Endometrial microvascular endothelial cells (primary cell): ENCODE data around the gene SLC43A1. TPM values are rescaled to one million over a fixed set of nuclear protein-coding genes. Genes with fewer than 3 reads are reported as not detected.
"Not testable (repeated sequence)": the region's sequence is repeated elsewhere in the genome, so short reads cannot be mapped to it uniquely, and the experiment has no call there.

ENCODE experiments used
- in situ Hi-C: cut with HindIII; loops from 2 replicates; pipeline ENCODE4 v1.10.0; 2017; ENCODE audit warnings: low sequenced_read_pairs, low pct_unique_long_range_greater_than_20kb; ENCODE audit errors: inconsistent ontology term
- total RNA-seq: library from RNA; depleted of rRNA; stranded (reverse); fragments of >200 nt; gene quantifications from one replicate; pipeline ENCODE4 v1.2.3, GENCODE V29; 2015; ENCODE audit errors: inconsistent ontology term

Gene SLC43A1
- total RNA-seq, 1 donor from 2014 or later = 5.5 TPM

GRCh38 chr11:57446055-57446454 is 69.4 kb downstream of the SLC43A1 start:
- in situ Hi-C loops = no loop called here

GRCh38 chr11:57445122-57445394 is 70.4 kb downstream of the SLC43A1 start:
- in situ Hi-C loops = not testable (repeated sequence)

- in situ Hi-C loops = no loop called here
These were observed 71.0 kb downstream of the SLC43A1 start for GRCh38 chr11:57444362-57445121.

- in situ Hi-C loops = no loop called here
These were observed 74.6 kb downstream of the SLC43A1 start for GRCh38 chr11:57440744-57441414.

- in situ Hi-C loops = no loop called here
These were observed 75.7 kb downstream of the SLC43A1 start for GRCh38 chr11:57439786-57440185.

GRCh38 chr11:57438345-57439285 is 76.9 kb downstream of the SLC43A1 start:
- in situ Hi-C loops = no loop called here

- in situ Hi-C loops = no loop called here
These were observed 79.5 kb downstream of the SLC43A1 start for GRCh38 chr11:57436031-57436430.

- in situ Hi-C loops = no loop called here
These were observed 80.6 kb downstream of the SLC43A1 start for GRCh38 chr11:57434640-57435546.

Other genes with a start within 250 kb of the SLC43A1 start
- gene TNKS1BP1, start 190.8 kb downstream of the SLC43A1 start, total RNA-seq = 57.4 TPM
- gene SSRP1, start 179.8 kb downstream of the SLC43A1 start, total RNA-seq = 124 TPM
- gene P2RX3, start 177.3 kb downstream of the SLC43A1 start, total RNA-seq = not detected
- not detected for gene PRG3, start 134.6 kb downstream of the SLC43A1 start, total RNA-seq
- not detected for gene PRG2, start 125.1 kb downstream of the SLC43A1 start, total RNA-seq
- 122 TPM for gene SLC43A3, start 88.6 kb downstream of the SLC43A1 start, total RNA-seq
- gene RTN4RL2, start 55.2 kb downstream of the SLC43A1 start, total RNA-seq = not detected
- 75.8 TPM for gene TIMM10, start 15.1 kb upstream of the SLC43A1 start, total RNA-seq
- gene SMTNL1, start 21.9 kb upstream of the SLC43A1 start, total RNA-seq = not detected
- gene UBE2L6, start 52.0 kb upstream of the SLC43A1 start, total RNA-seq = 58.0 TPM
- 14.9 TPM for gene SERPING1, start 82.0 kb upstream of the SLC43A1 start, total RNA-seq
- not detected for gene YPEL4, start 134.2 kb upstream of the SLC43A1 start, total RNA-seq
- gene CLP1, start 142.1 kb upstream of the SLC43A1 start, total RNA-seq = 20.6 TPM
- gene ZDHHC5, start 152.4 kb upstream of the SLC43A1 start, total RNA-seq = 60.3 TPM
- gene MED19, start 196.5 kb upstream of the SLC43A1 start, total RNA-seq = 17.7 TPM
- gene TMX2, start 196.9 kb upstream of the SLC43A1 start, total RNA-seq = 89.9 TPM
- 129 TPM for gene SELENOH, start 225.8 kb upstream of the SLC43A1 start, total RNA-seq
- gene BTBD18, start 236.1 kb upstream of the SLC43A1 start, total RNA-seq = not detected
- 158 TPM for gene CTNND1, start 246.1 kb upstream of the SLC43A1 start, total RNA-seq